Measurements from ENCODE around the gene JPH3. TPM values are rescaled to one million over a fixed set of nuclear protein-coding genes. Genes with fewer than 3 reads are reported as not detected.

The JPH3 gene
- total RNA-seq, 1 donor from 2014 or later, result 0.29 TPM

GRCh38 chr16:87579691-87580090 lies 22.6 kb upstream of the JPH3 start:
- no peaks in the 10 kb centered on the region for H3K9me3 ChIP-seq
- H3K36me3 ChIP-seq, result no peaks in the 10 kb centered on the region
- ATAC-seq (no peak), DNase-seq (no peak)
- intact Hi-C loops (cut with DNase I), result no loop called here
- H3K27ac ChIP-seq, result no peak overlapping the region
- no peaks in the 10 kb centered on the region for H3K4me1 ChIP-seq
- TF ChIP-seq CTCF (IDR thresholded peaks at IDR 0.05), result no peak
- H3K27me3 ChIP-seq, result peaks cover 12% of the 10 kb centered on the region
- no peak overlapping the region for H3K4me3 ChIP-seq

GRCh38 chr16:87580855-87581261 lies 21.4 kb upstream of the JPH3 start:
- no peak overlapping the region for H3K27ac ChIP-seq
- intact Hi-C loops (cut with DNase I), result no loop called here
- TF ChIP-seq CTCF (IDR thresholded peaks at IDR 0.05), result no peak
- no peaks in the 10 kb centered on the region for H3K36me3 ChIP-seq
- H3K4me1 ChIP-seq, result no peaks in the 10 kb centered on the region
- H3K27me3 ChIP-seq, result peaks cover 12% of the 10 kb centered on the region
- H3K4me3 ChIP-seq, result no peak overlapping the region
- DNase-seq (no peak), ATAC-seq (no peak)
- no peaks in the 10 kb centered on the region for H3K9me3 ChIP-seq

- H3K27ac ChIP-seq, result peak overlapping the region; percentile 82
- no peaks in the 10 kb centered on the region for H3K4me1 ChIP-seq
These were observed 20.5 kb upstream of the JPH3 start for GRCh38 chr16:87581857-87582215.

GRCh38 chr16:87582216-87582965 lies 19.9 kb upstream of the JPH3 start:
- DNase-seq (peak; percentile 64), ATAC-seq (peak; percentile 17)
- intact Hi-C loops (cut with DNase I), result no loop called here
- H3K36me3 ChIP-seq, result no peaks in the 10 kb centered on the region
- H3K4me1 ChIP-seq, result no peaks in the 10 kb centered on the region
- TF ChIP-seq CTCF (IDR thresholded peaks at IDR 0.05), result no peak
- no peak overlapping the region for H3K4me3 ChIP-seq
- H3K9me3 ChIP-seq, result no peaks in the 10 kb centered on the region
- H3K27ac ChIP-seq, result peak overlapping the region; percentile 82
- H3K27me3 ChIP-seq, result peaks cover 15% of the 10 kb centered on the region

More at GRCh38 chr16:87581857-87582215, 20.5 kb upstream of the JPH3 start:
- Histone ChIP-seq H3K9me3 (no peaks in the 10 kb centered on the region), H3K27me3 (peaks cover 13% of the 10 kb centered on the region), H3K4me3 (no peak overlapping the region), H3K36me3 (no peaks in the 10 kb centered on the region)
- ATAC-seq, result peak; percentile 65
- intact Hi-C loops (cut with DNase I), result no loop called here
- DNase-seq, result no peak
- TF ChIP-seq CTCF (IDR thresholded peaks at IDR 0.05), result no peak

GRCh38 chr16:87582966-87583325 lies 19.4 kb upstream of the JPH3 start:
- ATAC-seq (no peak), DNase-seq (no peak)
- intact Hi-C loops (cut with DNase I), result no loop called here
- Histone ChIP-seq H3K4me1 (no peaks in the 10 kb centered on the region), H3K4me3 (no peak overlapping the region), H3K36me3 (no peaks in the 10 kb centered on the region), H3K9me3 (no peaks in the 10 kb centered on the region), H3K27me3 (peaks cover 16% of the 10 kb centered on the region), H3K27ac (peak overlapping the region; percentile 82)
- TF ChIP-seq CTCF (IDR thresholded peaks at IDR 0.05), result no peak
